Gastroesophageal sphincter (tissue), 2 donors: ENCODE results near the gene ULK1.

Experiments
- POLR2A ChIP-seq, 2 donors: fragments of 450-650 bp; IDR thresholded peaks; one replicate each; pipeline ENCODE4 v1.6.1; 2017; ENCODE audit warnings: antibody characterized with exemption in 2 of 2, mild to moderate bottlenecking in 2 of 2, moderate library complexity in 1 of 2
- POLR2AphosphoS5 ChIP-seq: sonication (generic); formaldehyde crosslinking; IDR thresholded peaks from one replicate; pipeline ENCODE4 v1.6.1; 2017; ENCODE audit warnings: antibody characterized with exemption

DNA sequence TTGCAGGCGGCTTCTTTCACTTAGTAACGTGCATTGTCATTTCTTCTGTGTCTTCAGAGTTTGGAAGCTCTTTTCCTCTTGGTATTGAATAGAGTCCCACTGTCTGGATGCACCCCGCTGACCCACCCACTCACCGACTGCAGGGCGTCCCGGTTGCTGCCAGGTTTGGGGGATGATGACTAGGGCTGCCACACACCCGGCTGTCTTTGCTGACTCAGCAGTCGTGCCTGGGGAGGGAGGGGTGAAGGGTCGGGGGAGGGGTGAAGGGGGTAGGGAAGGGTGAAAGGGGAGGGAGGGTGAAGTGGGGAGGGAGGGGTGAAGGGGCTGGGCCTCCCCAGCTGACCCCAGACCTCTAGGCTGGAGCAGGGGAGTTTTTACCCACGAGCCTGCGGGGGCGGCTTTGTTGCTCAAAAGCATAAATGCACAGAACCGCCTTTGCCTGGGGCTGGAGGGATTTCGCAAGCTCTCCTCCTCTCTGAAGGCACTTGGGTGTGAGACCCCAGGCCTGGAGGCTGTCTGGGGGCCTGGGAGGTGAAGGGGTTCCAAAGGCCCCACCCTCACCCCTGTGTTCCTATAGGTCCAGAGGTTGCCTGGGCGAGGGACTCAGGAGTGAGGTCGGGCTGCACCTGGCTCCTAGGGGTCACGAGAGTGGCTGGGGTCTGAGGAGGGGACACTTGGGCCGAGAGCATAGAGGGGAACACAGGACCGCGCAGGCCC, 31.3 kb upstream of the ULK1 start:
- TF ChIP-seq POLR2A (IDR thresholded peaks at IDR 0.05) (no peak), POLR2AphosphoS5 (no peak)
